ENCODE results near the gene WDR74.
A peak's percentile ranks its signal among the peaks of the same experiment; 100 is the strongest.

WDR74 gene

GRCh38 chr11:62791501-62792201 lies 47.7 kb downstream of the WDR74 start, which contains the start of gene TMEM223:
Gene TMEM223 (minus strand): TSS chr11:62792006. CDS start chr11:62791994, 12 bp downstream.
- peak; percentile 77 for DNase-seq (ENCODE audit: low read depth)

- DNase-seq (ENCODE audit: low read depth): no peak
Observed at GRCh38 chr11:62789576-62789975, 49.8 kb downstream of the WDR74 start.

GRCh38 chr11:62788991-62789390 lies 50.4 kb downstream of the WDR74 start:
- no peak for DNase-seq (ENCODE audit: low read depth)

GRCh38 chr11:62787005-62787759 lies 52.2 kb downstream of the WDR74 start, which contains the start of gene TMEM179B:
Gene TMEM179B (plus strand): TSS chr11:62787402. CDS start chr11:62787432, 30 bp downstream.
- peak; percentile 97 for DNase-seq (ENCODE audit: low read depth)

- DNase-seq (ENCODE audit: low read depth): peak; percentile 67
Observed at GRCh38 chr11:62786318-62787004, 52.9 kb downstream of the WDR74 start.

All from stimulated activated CD8-positive, alpha-beta memory T cell treated with anti-CD3 and anti-CD28 coated beads, Interleukin-15, amount 100 ng/mL, for 1 hour (primary cell).